Stimulated activated CD4-positive, alpha-beta T cell treated with anti-CD3 and anti-CD28 coated beads, TNF-alpha, amount 100 ng/mL, for 4 hours (primary cell): Measurements from ENCODE around the gene ROPN1B.

Source experiments
- DNase-seq, 3 experiments: peaks; one replicate each; pipeline ENCODE4 v3.0.0-alpha.2; 2020; ENCODE audit warnings: low read depth in 3 of 3

Gene ROPN1B

DNA sequence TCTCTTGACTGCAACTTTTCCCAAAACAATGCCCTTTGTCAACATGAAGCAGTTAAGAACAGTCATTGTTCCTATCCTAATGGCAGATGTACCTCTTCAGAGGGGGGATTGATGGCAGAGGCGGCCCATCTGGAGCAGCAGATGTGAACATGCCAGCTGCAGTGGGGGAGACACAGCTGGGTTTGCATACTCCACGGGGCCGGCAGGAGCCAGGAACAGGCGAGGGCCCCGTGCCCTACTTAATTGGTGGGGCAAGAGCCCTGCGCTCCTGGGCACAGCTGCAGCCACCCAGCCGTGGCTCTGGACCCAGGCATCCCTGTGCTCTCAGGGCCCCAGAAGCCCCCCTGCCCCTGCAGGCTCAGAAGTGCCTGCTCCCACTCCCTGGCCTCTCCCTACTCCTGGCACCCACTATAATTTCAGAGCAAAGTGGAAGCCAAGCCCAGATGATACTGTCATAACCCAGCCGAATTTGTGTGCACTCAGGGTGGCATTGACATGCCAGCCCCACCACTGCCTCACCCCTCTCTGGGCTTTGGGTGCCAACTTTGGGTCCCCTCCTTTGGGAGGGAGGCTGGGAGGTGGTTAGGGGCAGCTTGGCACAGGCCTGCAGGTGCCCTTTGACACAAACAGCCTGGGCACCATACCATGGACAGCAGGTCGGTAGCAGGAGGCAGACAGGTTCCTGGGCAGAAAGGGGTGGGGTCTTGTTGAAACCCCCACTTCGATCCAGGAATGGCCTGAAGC, 34.6 kb downstream of the ROPN1B start:
- no peak for DNase-seq

DNA sequence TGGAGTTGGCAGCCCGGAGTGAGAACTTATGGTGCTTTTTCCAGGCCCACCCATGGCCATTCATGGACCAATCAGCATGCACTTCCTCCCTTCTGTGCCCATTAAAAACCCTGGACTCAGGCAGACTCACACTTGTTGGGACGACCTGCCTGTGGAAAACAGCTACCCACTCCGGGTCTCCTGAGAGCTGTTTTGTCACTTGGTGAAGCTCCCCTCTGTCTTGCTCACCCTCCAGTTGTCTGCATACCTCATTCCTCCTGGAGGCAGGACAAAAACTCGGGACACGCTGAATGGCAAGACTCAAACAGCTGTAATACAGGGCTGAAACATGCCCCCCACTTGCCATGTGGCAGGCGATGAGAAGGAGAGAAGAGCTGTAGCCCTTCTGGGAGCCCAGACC, 35.2 kb downstream of the ROPN1B start:
- no peak for DNase-seq

DNA sequence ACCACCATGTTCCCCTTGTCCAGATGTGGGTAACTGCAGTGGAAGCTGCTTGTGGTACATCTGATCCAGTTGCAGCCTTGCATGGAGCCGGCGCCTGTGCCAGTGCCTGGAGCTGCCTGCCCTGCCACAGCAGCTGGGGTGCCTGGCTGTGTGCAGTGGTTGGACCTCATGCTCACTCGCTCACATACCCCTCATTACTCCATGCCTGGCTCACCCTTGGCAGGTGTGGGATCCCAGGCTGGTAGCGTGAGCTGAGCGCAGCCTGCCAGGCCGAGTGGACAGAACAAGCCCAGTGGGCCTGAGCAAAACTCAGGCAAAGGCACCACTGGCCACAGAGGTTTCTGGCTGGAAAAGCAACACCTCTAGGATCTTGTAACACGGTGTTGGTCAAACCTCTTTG, 35.7 kb downstream of the ROPN1B start:
- no peak for DNase-seq

DNA sequence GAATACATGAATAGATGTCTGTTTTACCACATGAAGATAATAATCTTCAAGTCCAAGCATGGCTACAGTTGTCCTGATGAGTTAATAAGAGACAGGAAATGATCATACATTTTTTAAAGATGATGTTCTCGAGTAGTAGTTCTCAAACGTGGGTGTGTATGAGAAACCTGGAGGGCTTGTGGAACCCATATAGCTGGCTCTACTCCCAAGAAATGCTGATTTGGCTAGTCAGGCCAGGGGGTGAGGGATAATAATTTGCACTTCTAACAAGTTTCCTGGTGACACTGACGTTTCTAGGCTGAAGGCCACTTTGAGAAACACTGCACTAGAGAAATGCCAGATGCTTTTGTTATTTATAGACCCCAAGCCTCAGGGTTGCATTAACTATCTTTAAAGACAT, 37.0 kb downstream of the ROPN1B start:
- DNase-seq, result no peak

DNA sequence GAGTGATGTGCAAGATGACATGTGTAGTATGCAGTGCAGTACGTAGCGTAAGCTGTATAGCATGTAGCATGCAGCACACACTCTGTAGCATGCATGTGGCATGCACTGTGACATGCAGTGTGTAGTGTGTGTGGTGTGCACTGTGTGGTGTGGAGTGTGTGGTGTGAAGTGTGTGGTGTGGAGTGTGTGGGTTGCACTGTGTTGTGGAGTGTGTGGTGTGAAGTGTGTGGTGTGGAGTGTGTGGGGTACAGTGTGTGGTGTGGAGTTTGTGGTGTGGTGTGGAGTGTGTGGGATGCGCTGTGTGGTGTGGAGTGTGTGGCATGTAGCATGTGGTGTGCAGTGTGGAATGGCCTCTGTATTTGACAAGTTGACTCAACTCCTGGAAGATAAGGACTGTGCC, 39.2 kb downstream of the ROPN1B start:
- DNase-seq, result no peak

DNA sequence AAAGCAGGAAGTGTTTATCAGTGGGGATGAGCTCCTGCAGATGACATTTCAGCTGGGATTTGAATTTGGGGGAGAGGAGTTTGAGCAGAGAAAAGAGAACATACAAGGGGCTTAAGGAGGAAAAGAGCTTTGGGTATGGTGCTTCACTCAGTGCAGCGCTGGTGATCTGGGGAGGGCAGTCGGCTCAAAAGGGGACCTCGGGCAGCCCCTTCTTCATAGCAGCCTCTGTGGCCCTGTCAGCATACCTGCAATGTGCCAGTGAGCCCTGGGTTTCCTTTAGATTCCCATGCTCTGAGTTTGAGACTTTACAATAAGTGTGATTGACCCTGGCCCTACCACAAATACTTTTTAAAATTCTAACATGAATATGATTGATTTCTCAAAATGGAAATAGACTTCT, 40.2 kb downstream of the ROPN1B start:
- no peak for DNase-seq

DNA sequence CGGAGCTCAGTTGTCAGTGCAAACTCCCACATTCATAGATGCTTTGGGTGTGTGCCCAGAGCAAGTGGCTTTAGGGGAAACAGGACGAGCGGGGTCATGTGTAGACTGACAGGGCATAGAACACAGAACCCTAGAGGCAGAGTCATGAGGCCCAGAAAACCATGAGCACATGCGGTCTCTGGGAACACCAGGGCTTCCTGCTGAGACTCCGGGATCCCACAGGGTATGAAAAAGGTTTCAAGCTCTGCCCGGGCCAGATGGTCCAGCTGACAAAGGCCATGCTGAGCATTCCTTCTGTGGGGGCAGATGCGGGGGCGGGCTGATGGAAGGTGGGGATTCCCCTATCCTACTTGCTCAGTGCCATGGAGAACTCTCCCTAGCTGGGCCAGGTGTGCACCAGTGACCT, 44.8 kb downstream of the ROPN1B start:
- no peak for DNase-seq

DNA sequence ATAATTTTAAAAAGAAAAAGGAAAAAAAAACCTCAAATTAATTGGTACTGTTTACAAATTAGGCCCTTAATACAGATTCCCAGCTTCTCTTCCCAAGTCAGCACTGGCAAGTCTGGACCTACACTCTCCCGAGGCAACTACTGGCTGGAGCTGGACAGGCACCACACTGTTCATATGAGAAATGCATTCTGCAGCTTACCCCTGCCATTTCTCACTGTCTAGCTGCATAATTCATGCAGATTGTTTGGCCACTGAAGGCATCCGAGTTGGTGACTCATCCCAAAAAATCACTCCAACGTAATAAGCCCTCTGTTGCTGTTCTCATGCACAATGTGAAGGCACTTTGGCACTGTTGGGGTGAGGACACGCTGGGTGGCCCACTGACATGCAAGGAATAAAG, 45.3 kb downstream of the ROPN1B start:
- no peak for DNase-seq

DNA sequence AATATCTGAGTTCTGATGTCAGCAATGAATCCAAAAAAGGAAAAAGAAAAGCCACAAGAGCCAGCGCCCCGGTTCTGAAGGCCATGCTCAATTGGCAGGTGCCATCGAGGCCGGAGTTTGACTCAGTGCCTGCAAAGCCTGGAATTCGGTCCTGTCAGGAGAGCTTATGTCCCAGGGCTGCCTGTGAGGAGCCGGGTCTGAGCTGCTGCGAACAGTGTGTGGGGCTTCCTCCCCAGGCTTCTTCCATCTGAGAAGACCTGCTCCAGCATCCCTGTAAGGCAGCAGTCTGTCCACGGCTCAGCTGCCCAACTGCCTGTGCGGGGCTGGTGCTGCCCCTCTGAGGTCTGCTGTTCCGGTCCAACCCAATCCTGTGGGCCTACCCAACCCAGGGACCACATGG, 46.1 kb downstream of the ROPN1B start:
- DNase-seq, result no peak

DNA sequence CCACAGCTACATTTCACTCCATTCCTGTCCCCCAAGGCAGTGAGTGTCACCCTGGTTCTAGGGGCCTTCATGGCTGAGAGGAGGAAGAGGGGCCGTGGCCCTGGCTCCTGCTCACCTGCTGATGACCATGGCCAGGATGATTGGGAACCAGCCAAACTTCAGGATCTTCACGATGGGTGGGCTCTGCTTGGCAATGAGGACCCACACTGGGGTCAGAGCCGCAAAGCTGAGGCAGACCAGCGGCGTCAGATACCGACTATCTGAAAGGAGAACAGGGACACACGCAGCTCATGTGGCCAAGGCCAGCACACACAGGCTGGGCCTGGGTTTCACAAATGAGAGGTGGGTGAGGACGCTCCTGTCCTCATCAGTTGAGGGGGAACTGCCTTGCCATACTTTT, 47.6 kb downstream of the ROPN1B start:
- no peak for DNase-seq

DNA sequence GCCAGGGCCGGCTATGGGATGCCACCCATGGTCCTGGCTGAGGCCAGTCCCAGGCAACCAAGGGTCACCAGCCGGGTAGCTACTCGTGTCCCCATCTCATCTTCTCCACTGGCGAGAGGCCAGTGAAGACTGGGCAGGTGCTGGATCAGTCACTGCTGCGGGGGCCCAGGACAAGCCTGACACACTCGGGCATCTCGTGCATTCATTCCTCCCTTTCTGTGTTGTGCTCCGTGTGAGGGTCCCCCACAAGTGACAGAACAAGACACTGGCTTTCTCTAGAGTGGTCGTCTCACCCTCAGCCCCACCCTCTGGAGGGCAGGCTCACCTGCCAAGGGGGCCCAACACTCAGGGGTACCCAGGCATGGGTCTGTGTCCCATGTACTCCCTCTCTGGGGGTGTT, 48.4 kb downstream of the ROPN1B start:
- no peak for DNase-seq

DNA sequence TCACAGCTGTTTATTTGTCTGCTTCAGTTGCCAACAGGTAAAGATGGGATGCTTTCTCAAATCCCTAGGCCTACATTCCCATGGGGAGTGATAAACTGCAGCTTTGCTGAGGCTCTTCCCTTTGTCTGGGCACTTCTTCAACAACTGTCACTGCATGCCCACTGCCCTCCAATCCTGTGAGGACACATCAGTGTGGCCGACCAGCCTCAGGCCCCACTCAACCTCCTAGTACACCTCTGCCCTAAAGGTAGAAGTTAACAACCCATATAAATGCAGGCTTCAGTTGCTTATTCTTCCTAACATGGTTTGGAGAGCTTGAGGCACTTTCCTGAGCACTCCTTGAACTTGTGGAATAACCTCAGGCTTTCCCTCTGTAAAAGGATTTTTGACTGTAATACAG, 49.6 kb downstream of the ROPN1B start:
- no peak for DNase-seq

DNA sequence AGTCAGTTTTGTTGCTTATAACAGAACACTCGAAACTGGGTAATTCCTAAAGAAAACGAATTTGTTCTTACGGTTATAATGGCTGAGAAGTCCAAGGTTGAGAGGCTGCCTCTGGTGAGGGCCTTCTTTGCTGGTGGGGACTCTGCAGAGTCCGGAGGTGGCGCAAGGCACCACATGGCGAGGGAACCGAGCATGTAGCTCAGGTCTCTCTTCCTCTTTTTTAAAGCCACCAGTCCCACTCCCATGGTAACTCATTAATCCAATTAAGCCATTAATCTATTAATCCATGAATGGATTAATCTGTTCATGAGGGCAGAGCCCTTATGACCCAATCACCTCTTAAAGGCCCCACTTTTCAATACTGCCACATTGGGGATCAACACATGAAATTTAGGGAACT, 50.0 kb downstream of the ROPN1B start:
- DNase-seq, result no peak

DNA sequence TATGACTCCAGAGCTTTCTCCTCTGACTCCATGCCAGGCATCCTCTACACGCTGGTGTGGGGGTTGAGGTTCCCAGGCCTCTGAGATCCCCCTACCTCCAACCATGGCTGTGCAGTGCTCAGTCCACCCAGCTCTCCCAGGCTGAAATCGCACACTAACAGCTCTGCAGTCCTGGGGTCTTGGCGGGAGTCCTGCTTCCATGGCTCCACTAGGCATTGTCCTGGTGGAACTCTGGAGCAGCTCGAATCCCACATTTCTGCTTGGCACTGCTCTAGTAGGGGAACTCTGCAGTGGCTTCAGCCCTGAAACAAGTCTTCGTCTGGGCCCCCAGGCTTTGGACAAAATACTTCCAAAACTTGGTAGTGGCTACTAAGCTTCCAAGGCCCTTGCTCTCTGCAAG, 50.7 kb downstream of the ROPN1B start:
- DNase-seq, result no peak

DNA sequence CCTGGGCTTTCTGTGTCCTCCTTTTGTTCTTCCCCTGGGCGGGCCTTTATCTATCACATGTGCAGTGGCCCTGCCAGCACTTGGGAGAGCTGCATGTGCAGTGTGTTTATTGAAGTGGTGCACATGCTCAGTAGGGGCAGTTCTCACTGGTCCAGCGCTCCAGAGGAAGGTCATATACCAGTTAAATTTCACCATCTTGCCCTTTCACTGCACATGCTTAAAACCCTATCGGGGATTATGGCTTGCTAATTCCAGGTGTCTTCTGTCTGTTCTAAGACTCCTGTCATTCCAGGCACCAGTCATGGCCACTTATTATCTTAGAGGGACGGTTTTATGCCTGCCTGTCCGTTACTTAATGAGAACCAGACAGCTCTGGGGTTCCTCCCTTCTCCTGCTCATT, 52.2 kb downstream of the ROPN1B start:
- no peak for DNase-seq

DNA sequence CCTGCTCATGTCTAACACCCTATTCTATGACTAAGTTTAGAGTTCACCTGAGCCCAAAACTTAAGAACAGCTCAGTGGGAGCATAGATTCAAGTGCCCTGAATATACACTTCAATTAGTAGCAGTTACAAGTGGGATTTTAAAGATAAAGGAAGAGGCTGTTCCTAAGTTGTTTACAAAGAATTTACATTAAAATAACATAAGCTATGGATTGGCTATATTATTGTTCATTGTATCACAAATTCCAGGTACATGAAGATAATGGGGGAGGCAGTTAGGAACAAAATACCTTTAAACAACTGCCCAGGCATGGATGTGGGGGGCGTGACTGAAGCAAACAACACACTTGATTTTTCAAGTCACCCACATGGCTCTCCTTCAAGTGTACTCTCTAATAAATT, 52.7 kb downstream of the ROPN1B start:
- DNase-seq, result no peak

DNA sequence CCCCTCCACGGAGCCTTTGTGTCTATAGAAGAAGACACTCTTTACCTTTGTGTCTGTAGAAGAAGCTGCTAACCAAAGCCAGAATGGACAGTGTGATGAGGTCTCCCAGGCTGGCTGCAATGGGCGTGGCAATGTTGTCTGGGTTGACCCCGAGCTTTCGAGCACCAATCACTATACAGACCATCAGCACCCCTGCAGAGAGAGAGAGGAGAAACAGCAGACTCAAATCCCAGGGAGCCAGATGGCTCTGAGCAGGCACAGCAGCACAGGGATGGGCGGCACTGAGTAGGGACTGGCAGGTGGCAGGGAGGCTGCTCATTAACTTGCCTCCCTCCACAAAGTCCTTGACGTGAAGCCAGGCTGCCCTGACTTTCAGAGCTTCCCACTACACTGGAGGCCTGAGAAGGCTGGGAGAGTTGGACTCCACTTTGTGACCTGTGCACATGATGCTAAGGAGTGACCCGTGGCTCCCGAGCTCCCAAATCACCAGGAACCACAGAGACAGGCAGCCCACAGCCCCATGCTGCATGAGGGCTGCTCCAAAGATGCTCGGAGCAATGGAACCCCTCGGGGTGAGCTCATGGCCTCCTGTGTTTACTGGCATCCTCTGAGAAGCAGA, 53.9 kb downstream of the ROPN1B start:
- no peak for DNase-seq

DNA sequence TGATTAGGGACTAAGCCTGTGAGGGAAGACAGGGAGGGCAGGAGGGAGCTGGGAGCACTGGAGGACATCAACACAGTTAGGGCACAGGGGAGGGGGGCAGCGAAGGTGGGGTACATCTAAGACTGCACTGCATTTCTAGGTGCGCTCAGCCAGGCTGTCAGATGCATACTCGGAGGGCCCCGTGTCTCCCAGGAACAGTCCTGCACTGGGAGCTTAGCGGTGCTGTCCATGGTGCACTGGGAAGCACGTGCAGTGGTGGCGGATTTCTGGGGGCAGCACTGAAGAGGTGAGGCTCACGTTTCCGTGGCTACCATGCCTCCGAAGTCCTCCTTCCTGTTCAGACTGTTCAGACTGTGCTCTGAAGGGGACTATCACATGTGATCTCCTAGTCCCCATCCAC, 54.4 kb downstream of the ROPN1B start:
- no peak for DNase-seq

DNA sequence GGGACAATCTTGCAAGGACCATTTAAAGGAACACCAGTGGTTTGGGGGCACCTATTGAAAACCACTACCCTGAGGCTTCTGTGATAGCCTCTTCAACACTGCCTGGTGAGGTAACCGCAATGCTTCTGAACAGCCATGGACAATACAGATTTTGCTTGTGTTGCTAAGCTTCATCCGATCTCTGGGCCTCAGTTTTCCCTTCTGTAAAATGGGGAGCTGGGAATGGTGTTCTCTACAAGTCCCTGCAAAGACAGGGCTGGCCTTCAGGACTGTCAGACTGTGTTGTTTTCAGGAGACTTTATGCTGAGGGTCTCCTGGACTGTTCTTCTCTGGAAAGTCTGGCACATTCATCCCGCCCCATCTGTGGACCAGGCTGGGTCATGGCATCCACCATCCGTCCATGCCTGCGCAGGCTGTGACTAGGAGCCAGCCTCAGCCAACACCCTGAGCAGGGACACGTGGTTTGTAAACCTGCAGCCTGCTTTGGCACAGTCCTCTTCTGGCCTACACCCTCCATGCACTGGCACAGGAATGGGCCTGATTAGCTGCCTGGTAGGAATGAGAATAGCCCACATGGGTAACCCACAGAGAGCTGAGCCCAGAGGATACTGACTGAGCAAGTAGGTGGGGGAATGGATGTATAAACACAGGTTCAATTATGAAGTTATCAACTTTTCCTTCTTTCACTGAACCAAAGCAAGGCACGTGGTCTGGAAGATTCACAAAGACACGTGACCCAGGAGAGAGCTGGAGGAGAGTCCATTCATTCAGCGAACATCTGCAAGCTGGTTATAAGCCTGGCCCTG, 55.3 kb downstream of the ROPN1B start:
- no peak for DNase-seq

DNA sequence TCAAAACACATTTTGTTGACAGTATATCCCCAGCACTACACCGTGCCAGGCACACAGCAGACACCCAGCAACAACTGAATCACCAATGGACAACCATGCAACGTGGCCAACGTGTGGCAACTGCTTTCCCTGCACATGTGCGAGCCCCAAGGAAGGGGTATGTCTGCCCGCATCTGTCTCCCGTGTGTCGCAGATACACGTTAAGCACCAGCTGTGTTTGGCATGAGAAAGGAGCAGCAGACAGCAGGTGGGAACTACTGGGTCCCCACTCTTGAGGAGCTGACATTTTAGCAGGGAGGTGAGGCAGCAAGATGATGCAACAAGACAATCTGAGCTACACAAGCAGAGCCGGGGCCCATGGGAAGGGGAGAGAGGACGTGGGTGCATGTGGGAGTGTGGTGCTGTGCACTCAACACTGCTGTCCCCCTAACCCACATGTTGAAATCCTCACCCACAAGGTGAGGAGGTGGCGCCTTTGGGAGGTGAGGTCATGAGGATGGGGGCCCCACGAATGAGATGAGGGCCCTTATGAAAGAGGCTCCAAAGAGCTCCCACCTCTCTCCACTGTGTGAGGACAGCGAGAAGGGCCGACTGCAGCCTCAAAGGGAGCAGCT, 56.2 kb downstream of the ROPN1B start:
- DNase-seq, result no peak

DNA sequence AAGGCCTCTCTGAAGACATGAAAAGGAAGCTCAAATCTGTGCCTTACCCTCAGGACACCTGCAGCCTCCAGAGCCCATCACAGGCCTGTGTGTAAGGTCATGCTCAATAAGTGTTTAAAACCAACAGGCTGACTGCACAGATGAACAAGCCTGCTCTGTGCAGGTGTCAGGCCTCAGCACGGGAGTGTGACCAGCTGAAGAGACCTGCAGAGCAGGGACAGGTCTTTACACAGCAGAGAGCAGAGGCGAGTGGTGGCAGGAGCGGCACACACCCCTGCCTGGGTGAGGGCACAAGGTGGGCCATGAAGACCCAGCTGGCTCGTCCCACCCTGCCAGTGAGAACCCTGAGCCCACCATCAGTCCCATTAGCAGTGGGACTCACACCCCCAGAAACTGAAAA, 56.9 kb downstream of the ROPN1B start:
- no peak for DNase-seq

DNA sequence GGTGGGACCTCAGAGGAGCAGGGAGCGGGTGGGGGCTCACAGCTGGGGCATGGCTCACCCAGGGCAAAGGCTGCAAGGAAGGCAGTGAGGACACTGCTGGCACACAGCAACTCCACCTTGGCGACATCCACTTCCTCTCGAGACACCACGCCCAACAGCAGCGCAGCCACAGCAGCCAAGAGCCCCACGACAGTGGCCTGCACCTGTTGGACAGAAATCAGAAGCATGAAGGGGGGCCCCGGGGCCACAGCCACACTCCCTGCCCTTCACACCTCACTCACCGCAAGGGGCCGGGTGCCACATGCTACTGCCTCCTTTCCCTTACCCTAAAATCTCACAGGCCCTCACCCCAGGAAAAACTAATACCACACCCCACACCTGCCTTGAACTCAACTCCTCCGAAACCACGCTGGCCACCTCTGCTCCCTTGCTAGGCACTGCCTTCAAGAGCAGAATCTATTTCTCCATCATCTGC, 57.3 kb downstream of the ROPN1B start:
- no peak for DNase-seq

DNA sequence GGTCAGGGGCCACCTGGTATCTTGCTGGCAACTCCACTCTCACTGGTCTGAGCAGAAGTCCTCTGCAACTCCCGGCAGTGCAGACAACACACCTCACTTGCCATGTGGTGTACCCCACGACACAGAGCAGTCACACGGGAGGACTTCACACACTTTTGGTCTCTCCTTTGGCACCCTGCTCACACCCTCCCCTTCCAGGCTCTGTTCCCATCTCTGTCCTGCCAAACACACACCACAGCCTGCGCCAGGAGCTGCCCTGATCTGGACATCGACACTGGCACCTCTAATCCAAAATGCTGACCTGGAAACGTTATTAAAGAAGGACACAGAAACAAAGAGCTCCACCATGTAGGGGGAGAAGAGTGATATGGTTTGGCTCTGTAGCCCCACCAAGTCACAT, 57.8 kb downstream of the ROPN1B start:
- DNase-seq, result no peak
